Measurements from ENCODE around the gene DENND1A. TPM values are rescaled to one million over a fixed set of nuclear protein-coding genes. Genes with fewer than 3 reads are reported as not detected.

Gene DENND1A
- total RNA-seq, 4 donors from 2014 or later: 20.9 to 33.6 (median 23.7) TPM

DNA sequence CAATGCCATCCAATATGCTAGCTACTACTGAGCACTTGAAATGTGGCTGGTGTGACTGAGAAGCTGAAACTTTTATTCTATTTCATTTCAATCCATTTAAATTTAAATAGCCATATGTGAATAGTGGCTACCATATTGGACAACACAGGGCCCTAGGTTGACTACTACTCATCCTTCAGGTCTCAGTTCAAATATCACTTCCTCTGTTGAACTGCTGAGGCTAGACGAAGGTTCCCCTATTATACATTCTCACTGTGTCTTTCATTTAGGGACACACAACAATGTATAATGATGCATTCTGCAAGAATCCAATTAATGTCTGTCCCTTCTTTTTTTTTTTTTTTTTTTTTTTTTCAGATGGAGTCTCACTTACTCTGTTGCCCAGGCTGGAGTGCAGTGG is 365.3 kb downstream of the DENND1A start:
- Histone ChIP-seq H3K4me1 (peaks cover 3 to 20% (median 8%) of the 10 kb centered on the region in 3 donors), H3K27ac (no peak overlapping the region), H3K27me3 (no peaks in the 10 kb centered on the region), H3K9me3 (no peaks in the 10 kb centered on the region), H3K36me3 (no peaks in the 10 kb centered on the region), H3K4me3 (no peak overlapping the region)
- ATAC-seq: no peak
- TF ChIP-seq POLR2A (IDR thresholded peaks at IDR 0.05) (no peak), POLR2AphosphoS5 (IDR thresholded peaks at IDR 0.05) (no peak), EP300 (IDR thresholded peaks at IDR 0.05) (no peak)
- TF ChIP-seq, protein P1, sequence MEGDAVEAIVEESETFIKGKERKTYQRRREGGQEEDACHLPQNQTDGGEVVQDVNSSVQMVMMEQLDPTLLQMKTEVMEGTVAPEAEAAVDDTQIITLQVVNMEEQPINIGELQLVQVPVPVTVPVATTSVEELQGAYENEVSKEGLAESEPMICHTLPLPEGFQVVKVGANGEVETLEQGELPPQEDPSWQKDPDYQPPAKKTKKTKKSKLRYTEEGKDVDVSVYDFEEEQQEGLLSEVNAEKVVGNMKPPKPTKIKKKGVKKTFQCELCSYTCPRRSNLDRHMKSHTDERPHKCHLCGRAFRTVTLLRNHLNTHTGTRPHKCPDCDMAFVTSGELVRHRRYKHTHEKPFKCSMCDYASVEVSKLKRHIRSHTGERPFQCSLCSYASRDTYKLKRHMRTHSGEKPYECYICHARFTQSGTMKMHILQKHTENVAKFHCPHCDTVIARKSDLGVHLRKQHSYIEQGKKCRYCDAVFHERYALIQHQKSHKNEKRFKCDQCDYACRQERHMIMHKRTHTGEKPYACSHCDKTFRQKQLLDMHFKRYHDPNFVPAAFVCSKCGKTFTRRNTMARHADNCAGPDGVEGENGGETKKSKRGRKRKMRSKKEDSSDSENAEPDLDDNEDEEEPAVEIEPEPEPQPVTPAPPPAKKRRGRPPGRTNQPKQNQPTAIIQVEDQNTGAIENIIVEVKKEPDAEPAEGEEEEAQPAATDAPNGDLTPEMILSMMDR (IDR thresholded peaks at IDR 0.05): no peak
- 91 to 95% methylated on average over 1 of the region's 1 CpG for WGBS, 2 donors (ENCODE audit: low coverage in 1 of 2)

DNA sequence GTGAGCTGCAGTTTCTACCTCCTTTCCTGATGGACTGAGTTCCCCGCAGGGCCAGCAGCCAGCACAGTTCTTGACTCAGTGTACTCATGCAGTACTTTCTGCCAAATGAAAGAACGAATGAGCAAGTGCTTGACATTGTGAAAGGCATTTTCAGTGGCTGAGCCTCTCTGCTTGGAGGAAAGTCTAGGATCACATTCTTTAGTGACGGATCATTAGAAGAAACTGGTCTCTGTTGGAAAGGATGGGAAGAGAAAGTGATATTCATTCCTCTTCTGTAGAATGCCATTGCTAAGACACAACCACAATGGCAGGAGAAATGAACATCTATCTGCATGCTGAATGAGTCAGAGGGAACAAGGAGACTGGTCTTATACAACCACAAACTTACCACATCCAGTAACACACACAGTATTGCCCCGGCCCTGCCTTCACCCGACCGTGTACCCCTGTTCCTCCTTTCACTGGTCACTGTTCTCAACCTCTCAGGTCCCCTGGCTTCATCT is 367.0 kb downstream of the DENND1A start:
- peaks cover 0 to 2% (median 0%) of the 10 kb centered on the region in 3 donors for H3K4me1 ChIP-seq
- 73 to 87% methylated on average over 3 to 6 of the region's 6 CpGs for WGBS, 2 donors (ENCODE audit: low coverage in 1 of 2)
- H3K4me3 ChIP-seq: no peak overlapping the region
- TF ChIP-seq, protein P1 (IDR thresholded peaks at IDR 0.05): no peak
- TF ChIP-seq EP300 (IDR thresholded peaks at IDR 0.05) (no peak), POLR2A (IDR thresholded peaks at IDR 0.05) (no peak), POLR2AphosphoS5 (IDR thresholded peaks at IDR 0.05) (no peak)
- peak overlapping the region in 1 of 4 donors; percentile 21 for H3K27ac ChIP-seq
- peak; percentile 86 for ATAC-seq
- H3K27me3 ChIP-seq: no peaks in the 10 kb centered on the region
- H3K9me3 ChIP-seq: no peaks in the 10 kb centered on the region
- H3K36me3 ChIP-seq: no peaks in the 10 kb centered on the region

DNA sequence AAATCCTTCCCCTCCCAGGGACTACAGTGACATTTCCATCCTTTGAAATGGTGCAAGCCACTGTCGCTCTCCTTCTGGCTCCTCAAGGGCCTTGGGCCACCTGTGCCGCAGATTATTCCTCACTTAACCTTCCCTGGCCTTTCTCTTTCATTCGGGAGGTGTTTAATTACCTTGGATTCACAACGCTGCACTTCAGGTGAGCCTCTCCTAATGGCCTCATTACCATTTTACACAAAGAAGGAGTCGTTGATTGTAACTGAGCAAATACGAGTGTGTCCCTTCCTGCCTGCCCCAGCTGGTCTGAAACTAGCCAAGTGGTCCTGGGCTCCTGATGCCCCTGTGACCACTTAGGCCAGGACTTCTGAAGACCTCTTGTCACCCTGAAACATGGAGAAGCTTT is 368.9 kb downstream of the DENND1A start:
- no peaks in the 10 kb centered on the region for H3K9me3 ChIP-seq
- peaks cover 0 to 17% of the 10 kb centered on the region in 2 donors for H3K36me3 ChIP-seq
- peaks cover 0 to 3% (median 0%) of the 10 kb centered on the region in 3 donors for H3K4me1 ChIP-seq
- WGBS, 2 donors (ENCODE audit: low coverage in 1 of 2): 100% methylated on average over 1 to 5 of the region's 6 CpGs
- ATAC-seq: no peak
- no peak overlapping the region for H3K27ac ChIP-seq
- no peaks in the 10 kb centered on the region for H3K27me3 ChIP-seq
- H3K4me3 ChIP-seq: no peak overlapping the region
- TF ChIP-seq POLR2AphosphoS5 (IDR thresholded peaks at IDR 0.05) (no peak), POLR2A (IDR thresholded peaks at IDR 0.05) (no peak), EP300 (IDR thresholded peaks at IDR 0.05) (no peak)
- TF ChIP-seq, protein P1 (IDR thresholded peaks at IDR 0.05): no peak

DNA sequence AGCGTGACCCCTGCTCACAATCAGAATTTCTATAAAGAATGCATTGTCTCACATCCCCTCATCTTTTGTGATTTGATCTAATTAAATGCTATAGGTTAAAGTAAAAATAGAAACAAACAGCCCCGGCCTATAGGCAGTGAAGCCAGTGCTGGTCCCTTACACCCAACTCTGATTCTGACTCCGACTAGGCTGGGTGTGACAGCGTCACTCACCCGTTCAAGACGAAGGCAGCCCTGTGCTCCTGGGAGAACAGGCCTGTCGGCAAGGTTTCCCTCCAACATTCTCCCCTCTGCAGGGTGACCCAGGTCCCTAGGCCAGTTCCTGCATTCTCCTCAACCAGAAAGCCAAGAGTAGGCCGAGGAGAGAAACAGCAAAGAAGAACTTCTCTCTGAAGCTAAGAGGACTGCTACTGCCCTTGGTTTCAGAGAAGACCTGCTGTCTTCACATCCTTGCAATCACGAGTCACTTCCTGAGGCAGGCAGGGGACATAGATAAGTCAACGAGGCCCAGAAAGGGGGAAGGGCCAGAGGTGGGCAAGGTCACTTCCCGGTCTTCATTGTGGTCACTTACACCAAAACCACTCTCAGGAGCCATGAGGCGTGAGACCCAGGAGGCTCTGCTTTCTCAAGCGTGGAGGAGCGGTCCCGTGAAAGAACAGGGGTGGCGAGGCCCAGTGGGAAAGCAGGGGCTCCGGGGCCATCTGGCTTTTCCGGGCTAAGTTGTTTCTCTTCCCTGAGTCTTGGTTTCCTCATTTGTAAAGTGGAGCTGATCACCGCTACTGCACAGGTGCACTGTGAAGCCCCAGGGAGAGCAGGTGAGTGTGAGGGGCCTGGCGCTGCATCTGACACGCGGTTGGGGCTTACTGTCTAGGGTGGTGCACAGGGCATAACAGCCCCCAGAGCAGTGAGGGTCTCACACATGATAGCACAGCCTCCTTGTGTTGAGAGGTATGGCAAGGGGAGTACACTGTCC is 373.2 kb downstream of the DENND1A start:
- Histone ChIP-seq H3K27me3 (no peaks in the 10 kb centered on the region), H3K9me3 (no peaks in the 10 kb centered on the region), H3K36me3 (peaks cover 0 to 28% of the 10 kb centered on the region in 2 donors), H3K4me3 (no peak overlapping the region), H3K4me1 (peaks cover 0 to 5% (median 0%) of the 10 kb centered on the region in 3 donors), H3K27ac (no peak overlapping the region)
- 89 to 97% methylated on average over 6 to 10 of the region's 22 CpGs for WGBS, 2 donors (ENCODE audit: low coverage in 1 of 2)
- TF ChIP-seq POLR2A (IDR thresholded peaks at IDR 0.05) (no peak), POLR2AphosphoS5 (IDR thresholded peaks at IDR 0.05) (no peak), EP300 (IDR thresholded peaks at IDR 0.05) (no peak)
- TF ChIP-seq, protein P1 (IDR thresholded peaks at IDR 0.05): no peak
- no peak for ATAC-seq
